HG03280 (cell line): ENCODE results near the gene ANKRD28.

Source experiments
- ATAC-seq: cut with Tn5 transposase; IDR thresholded peaks from one replicate; pipeline ENCODE4 v1.9.1; 2021; ENCODE audit warnings: mild to moderate bottlenecking, moderate library complexity; ENCODE audit not compliant: unreplicated experiment

The ANKRD28 gene

GRCh38 chr3:15804553-15805095 is 6.8 kb upstream of the ANKRD28 start:
- ATAC-seq: peak; percentile 41

GRCh38 chr3:15803921-15804320 is 6.1 kb upstream of the ANKRD28 start:
- no peak for ATAC-seq

- ATAC-seq: no peak
Measured at GRCh38 chr3:15801298-15801697, 3.5 kb upstream of the ANKRD28 start.

GRCh38 chr3:15800780-15801179 is 3.0 kb upstream of the ANKRD28 start:
- no peak for ATAC-seq

GRCh38 chr3:15800327-15800726 is 2.5 kb upstream of the ANKRD28 start:
- no peak for ATAC-seq

GRCh38 chr3:15798533-15799245 is 910 bp upstream of the ANKRD28 start:
- ATAC-seq: no peak

GRCh38 chr3:15796771-15797641 is 773 bp downstream of the ANKRD28 start:
- no peak for ATAC-seq

GRCh38 chr3:15796331-15796730 is 1.4 kb downstream of the ANKRD28 start:
- no peak for ATAC-seq

GRCh38 chr3:15795651-15796308 is 2.0 kb downstream of the ANKRD28 start:
- peak; percentile 43 for ATAC-seq

- ATAC-seq: no peak
Measured at GRCh38 chr3:15794842-15795650, 2.7 kb downstream of the ANKRD28 start.

- no peak for ATAC-seq
Measured at GRCh38 chr3:15794303-15794771, 3.4 kb downstream of the ANKRD28 start.

GRCh38 chr3:15791525-15791924 is 6.3 kb downstream of the ANKRD28 start:
- ATAC-seq: no peak

GRCh38 chr3:15787941-15788340 is 9.8 kb downstream of the ANKRD28 start:
- no peak for ATAC-seq

GRCh38 chr3:15787526-15787925 is 10.3 kb downstream of the ANKRD28 start:
- no peak for ATAC-seq

GRCh38 chr3:15783361-15783969 is 14.3 kb downstream of the ANKRD28 start:
- no peak for ATAC-seq

GRCh38 chr3:15782429-15782828 is 15.3 kb downstream of the ANKRD28 start:
- no peak for ATAC-seq

- ATAC-seq: no peak
Measured at GRCh38 chr3:15781637-15782402, 16.0 kb downstream of the ANKRD28 start.

- no peak for ATAC-seq
Measured at GRCh38 chr3:15781131-15781530, 16.6 kb downstream of the ANKRD28 start.

- ATAC-seq: no peak
Measured at GRCh38 chr3:15779111-15779510, 18.7 kb downstream of the ANKRD28 start.
